Prostate gland (tissue), 2 donors: ENCODE results near the gene ST3GAL6. TPM values are rescaled to one million over a fixed set of nuclear protein-coding genes. Genes with fewer than 3 reads are reported as not detected.

Source experiments
- DNase-seq: peaks from one replicate; pipeline ENCODE4 v3.0.0-alpha.2; 2019; ENCODE audit warnings: low spot score
- H3K27ac ChIP-seq, 2 donors: fragments of 200-600 bp; sonication (generic); 2 replicates each; pipeline ENCODE4 v1.5.1; 2017 to 2019
- H3K27me3 ChIP-seq: fragments of 200-600 bp; sonication (generic); replicated peaks from 2 replicates; pipeline ENCODE4 v1.5.1; 2019; ENCODE audit not compliant: insufficient read depth
- H3K36me3 ChIP-seq, 2 donors: fragments of 200-600 bp; sonication (generic); 1 replicate in 1 of 2; 2 replicates in 1 of 2; pipeline versions ENCODE4 v1.5.1 to v1.8.1; 2017 to 2019
- H3K4me1 ChIP-seq: fragments of 200-600 bp; sonication (generic); replicated peaks from 2 replicates; pipeline ENCODE4 v1.5.1; 2019
- H3K4me3 ChIP-seq, 2 donors: fragments of 200-600 bp; sonication (generic); 2 replicates each; pipeline ENCODE4 v1.5.1; 2017 to 2019
- H3K9me3 ChIP-seq: fragments of 200-600 bp; sonication (generic); 2 replicates; pipeline ENCODE4 v1.5.1; 2017
- CTCF ChIP-seq, 4 experiments: fragments of 200-600 bp in 2 of 4; fragments of 450-650 bp in 2 of 4; sonication (generic) in 2 of 4; IDR thresholded peaks; 1 replicate in 3 of 4; 2 replicates in 1 of 4; pipeline ENCODE4 v1.5.1; 2016 to 2019; ENCODE audit warnings: antibody characterized with exemption in 4 of 4, mild to moderate bottlenecking in 2 of 4, moderate library complexity in 2 of 4
- POLR2A ChIP-seq: fragments of 450-650 bp; IDR thresholded peaks from one replicate; pipeline ENCODE4 v1.6.1; 2016; ENCODE audit warnings: antibody characterized with exemption, mild to moderate bottlenecking
- POLR2AphosphoS5 ChIP-seq: sonication (generic); formaldehyde crosslinking; IDR thresholded peaks from one replicate; pipeline ENCODE4 v1.6.1; 2017; ENCODE audit warnings: antibody characterized with exemption
- WGBS: methylation state at CpG from one replicate; pipeline ENCODE4 v1.1.5; 2018; 5-methylcytosine and 5-hydroxymethylcytosine counted together
- intact Hi-C: fragments of 100-400 bp; cut with DNase I; formaldehyde crosslinking; loops from one replicate; pipeline ENCODE4 v1.14.2; 2022
- small RNA-seq, 2 donors: library from RNA; depleted of rRNA; stranded (forward); fragments of <200 nt; gene quantifications; one replicate each; pipeline ENCODE3, GENCODE V24; 2016
- total RNA-seq, 2 donors: library from RNA; depleted of rRNA; stranded (reverse); fragments of >200 nt; gene quantifications; one replicate each; pipeline ENCODE4 v1.1.0, GENCODE V29; 2016

ST3GAL6 gene
- total RNA-seq, 2 donors from 2014 or later, result 7.1 to 10.6 TPM

- TF ChIP-seq POLR2A, result no peak
- no peak for TF ChIP-seq CTCF (IDR thresholded peaks at IDR 0.05)
- TF ChIP-seq POLR2AphosphoS5, result no peak
- Histone ChIP-seq H3K36me3 (no peaks in the 10 kb centered on the region), H3K27ac (no peak overlapping the region), H3K27me3 (no peaks in the 10 kb centered on the region), H3K9me3 (no peaks in the 10 kb centered on the region), H3K4me3 (no peak overlapping the region), H3K4me1 (no peaks in the 10 kb centered on the region)
- WGBS, result 91% methylated on average over 3 of the region's 3 CpGs
- no peak for DNase-seq
- intact Hi-C loops, result no loop called here
These were observed 76.7 kb downstream of the ST3GAL6 start for GRCh38 chr3:98839846-98840245.

GRCh38 chr3:98843266-98843959 lies 80.3 kb downstream of the ST3GAL6 start:
- H3K36me3 ChIP-seq, result no peaks in the 10 kb centered on the region
- H3K27ac ChIP-seq, result no peak overlapping the region
- H3K4me1 ChIP-seq, result no peaks in the 10 kb centered on the region
- intact Hi-C loops, result no loop called here
- WGBS, result 52% methylated on average over 7 of the region's 7 CpGs
- H3K4me3 ChIP-seq, result no peak overlapping the region
- DNase-seq, result no peak
- H3K9me3 ChIP-seq, result no peaks in the 10 kb centered on the region
- no peak for TF ChIP-seq POLR2A
- TF ChIP-seq CTCF (IDR thresholded peaks at IDR 0.05), result no peak
- TF ChIP-seq POLR2AphosphoS5, result no peak
- H3K27me3 ChIP-seq, result no peaks in the 10 kb centered on the region

Small RNA genes within 50 kb of the gene (small RNA-seq; reads per million reads assigned to genes)
- 0 reads per million in 2 donors for gene RNU6-26P

Other genes with a start within 250 kb of the ST3GAL6 start
- 100 to 1,000 TPM in 1 of 2 donors, 10 to 100 TPM in 1; 71.2 to 113 TPM for gene CLDND1, start 240.4 kb upstream of the ST3GAL6 start, total RNA-seq
- not detected for gene GPR15, start 231.4 kb upstream of the ST3GAL6 start, total RNA-seq
- 10 to 100 TPM; 25.3 to 25.6 TPM for gene CPOX, start 169.7 kb upstream of the ST3GAL6 start, total RNA-seq
- gene DCBLD2, start 138.4 kb downstream of the ST3GAL6 start, total RNA-seq, result 100 to 1,000 TPM in 1 of 2 donors, 10 to 100 TPM in 1; 26.4 to 151 TPM